HG02759 (cell line): ENCODE data around the gene SMC1B.
A peak's percentile ranks its signal among the peaks of the same experiment; 100 is the strongest.

Experiments
- ATAC-seq: cut with Tn5 transposase; IDR thresholded peaks from one replicate; pipeline ENCODE4 v1.9.1; 2021; ENCODE audit warnings: mild to moderate bottlenecking, moderate library complexity; ENCODE audit not compliant: unreplicated experiment

The SMC1B gene

GRCh38 chr22:45323695-45324094 lies 89.7 kb downstream of the SMC1B start:
- no peak for ATAC-seq

- no peak for ATAC-seq
Measured at GRCh38 chr22:45322873-45323525, 90.4 kb downstream of the SMC1B start.

DNA sequence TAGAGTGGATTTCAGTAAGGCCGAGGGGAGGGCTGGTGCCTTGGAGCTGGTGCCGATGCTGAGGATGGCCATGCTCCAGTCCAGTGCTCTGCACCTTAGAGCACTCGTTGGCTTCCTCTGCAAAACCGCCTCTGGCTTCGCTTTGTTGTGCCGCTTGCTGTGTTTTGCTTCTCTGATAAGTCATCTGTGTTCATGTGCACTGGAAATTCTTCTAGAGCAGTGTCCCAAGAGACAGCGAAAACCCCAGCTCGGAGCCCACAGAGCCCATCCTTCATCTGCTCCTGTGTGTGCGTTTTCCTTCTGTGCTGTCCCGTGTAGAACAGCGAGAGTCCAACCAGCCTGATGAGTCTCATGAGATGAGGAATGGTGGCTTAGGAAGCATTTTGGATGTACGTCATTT lies 91.6 kb downstream of the SMC1B start:
- ATAC-seq, result no peak

- no peak for ATAC-seq
Measured at GRCh38 chr22:45320357-45320976, 92.9 kb downstream of the SMC1B start.

DNA sequence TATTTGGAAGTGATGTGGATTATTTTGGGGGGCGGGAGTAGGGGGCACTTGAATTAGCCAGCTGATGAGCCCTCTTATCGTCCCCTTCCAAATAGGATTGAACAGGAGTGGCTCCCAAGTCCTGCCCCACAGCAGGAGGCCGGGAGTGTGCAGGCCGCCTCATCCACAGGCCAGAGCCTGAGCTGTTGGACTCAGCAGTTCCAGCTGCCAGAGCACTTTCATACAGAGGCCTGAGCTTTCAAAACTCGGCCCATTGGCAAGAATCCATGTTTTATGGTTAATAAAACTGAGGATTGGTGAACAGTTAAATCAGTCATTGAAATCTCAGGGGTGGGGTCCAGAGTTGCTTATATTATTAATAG lies 94.1 kb downstream of the SMC1B start:
- no peak for ATAC-seq

DNA sequence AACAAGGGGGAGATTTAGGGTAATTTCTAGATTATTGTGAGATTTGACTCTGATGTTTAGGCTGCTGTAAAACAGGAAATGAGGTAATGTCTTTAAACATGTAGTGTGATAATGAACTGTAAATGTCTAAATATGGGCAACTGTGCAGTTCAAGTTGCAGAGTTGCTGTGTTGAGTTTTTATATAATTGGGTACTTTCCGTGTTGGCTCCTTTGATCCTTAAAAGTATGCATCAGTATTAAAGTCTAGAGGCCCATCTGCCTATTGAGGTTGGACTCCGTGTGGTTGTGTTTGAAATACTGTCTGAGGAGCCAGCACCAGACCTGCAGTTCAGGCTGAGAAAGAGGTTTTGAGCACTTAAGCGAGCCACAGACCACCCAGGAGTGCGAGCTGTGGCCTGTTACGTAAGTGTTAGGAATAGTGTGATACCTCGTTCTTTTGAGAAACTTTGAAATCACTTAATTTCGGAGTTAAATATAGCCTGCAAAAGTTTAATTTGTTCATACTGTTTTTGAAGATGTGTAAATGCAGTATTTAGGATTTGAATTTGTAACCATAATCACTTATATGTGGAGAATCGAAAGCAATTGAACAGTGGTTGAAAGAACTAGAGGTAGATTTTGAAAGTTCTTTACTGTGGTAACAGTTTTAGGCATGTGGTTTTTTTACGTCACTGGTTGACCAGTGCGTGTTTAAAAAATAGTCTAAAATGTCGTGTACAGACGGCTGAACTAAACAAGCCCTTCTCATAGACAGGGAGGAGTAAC lies 94.7 kb downstream of the SMC1B start:
- ATAC-seq, result peak; percentile 35

GRCh38 chr22:45318168-45318557 lies 95.2 kb downstream of the SMC1B start:
- ATAC-seq, result peak; percentile 74

DNA sequence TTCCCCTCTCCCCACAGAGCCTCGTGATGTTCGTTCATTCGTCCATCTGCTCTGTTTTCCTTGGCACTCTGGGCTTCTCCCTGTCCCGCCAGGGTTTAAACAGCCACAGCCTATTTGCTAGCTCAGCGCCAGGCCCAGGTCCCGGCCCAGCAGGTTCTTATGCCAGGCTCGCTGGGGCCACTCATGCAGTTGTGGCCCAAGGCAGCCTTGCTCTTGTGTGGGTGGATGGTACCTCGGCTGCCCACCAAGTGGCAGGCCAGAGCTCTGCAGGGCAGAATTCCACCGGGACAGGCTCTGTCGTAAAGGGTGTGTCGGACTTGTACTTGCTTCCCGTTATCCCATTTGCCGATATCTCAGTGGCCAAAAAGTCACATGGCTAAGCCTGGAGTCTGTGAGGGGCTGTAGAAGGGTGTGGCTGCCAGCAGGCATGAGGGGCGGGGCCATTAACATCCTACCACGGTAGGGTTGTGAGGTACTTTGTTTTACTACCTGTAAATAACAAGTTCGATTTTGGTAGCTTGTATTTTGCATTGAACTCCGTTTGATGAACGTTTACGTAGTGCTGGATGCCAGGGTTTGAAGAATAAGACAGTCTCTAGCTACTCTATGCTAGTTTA lies 95.7 kb downstream of the SMC1B start:
- ATAC-seq, result peak; percentile 5

DNA sequence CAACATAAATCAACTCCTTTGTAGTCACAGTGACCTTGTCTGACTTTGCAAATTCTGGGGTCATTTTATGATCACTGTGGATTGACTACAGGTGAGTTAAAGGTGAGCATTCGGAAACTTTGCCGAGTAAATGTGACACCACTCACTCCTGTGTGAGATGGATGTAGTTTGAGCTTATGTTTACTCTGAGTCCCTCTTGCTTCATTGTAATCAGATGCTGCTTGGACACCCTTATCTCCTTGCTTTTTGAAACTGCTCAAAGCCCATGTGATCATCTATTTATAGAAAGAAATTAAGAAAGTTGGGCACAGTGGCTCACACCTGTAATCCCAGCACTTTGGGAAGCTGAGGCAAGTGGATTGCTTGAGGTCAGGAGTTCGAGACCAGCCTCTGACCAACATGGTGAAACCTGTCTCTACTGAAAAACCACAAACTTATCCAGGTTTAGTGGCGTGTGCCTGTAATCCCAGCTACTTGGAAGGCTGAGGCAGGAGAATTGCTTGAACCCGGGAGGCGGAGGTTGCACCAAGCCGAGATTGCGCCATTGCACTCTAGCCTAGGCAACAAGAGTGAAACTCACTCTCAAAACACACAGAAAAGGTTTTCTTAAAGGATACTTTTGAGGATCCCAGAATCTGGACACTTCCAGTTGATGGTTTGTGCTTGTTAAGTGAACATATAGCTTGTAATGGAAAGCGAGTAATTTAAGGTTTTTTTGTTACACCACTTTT lies 96.4 kb downstream of the SMC1B start:
- no peak for ATAC-seq

GRCh38 chr22:45314786-45315185 lies 98.6 kb downstream of the SMC1B start:
- no peak for ATAC-seq

GRCh38 chr22:45314054-45314721 lies 99.2 kb downstream of the SMC1B start:
- no peak for ATAC-seq

- ATAC-seq, result no peak
Measured at GRCh38 chr22:45312856-45313255, 100.5 kb downstream of the SMC1B start.

GRCh38 chr22:45312415-45312814 lies 101.0 kb downstream of the SMC1B start:
- ATAC-seq, result no peak

DNA sequence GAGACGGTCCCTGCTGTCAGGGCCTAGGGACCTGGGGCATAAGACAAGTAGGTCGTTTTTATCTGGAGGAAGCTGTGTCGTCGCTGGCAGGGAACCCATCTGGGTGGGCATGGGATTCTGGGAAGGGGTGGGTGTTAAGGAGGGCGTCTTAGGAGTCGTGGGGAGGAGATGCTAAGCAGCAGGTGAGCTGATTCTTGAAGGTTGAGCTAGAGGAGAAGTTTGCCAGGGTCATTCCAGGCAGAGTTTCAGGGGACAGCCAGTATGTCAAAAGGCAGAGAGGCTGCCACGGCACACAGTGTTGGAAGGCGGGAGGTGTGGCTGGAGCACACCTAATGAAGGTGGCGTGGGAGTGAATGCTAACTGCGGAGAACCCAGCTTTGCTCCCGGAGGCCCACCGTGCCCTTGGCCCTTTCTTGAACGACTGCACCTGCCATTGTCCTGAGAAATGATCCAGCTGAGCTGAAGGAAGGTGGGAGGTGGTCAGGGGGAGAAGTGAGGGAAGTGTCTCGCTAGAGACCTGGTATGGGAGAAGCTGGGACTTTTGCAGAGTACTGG lies 102.3 kb downstream of the SMC1B start:
- no peak for ATAC-seq

DNA sequence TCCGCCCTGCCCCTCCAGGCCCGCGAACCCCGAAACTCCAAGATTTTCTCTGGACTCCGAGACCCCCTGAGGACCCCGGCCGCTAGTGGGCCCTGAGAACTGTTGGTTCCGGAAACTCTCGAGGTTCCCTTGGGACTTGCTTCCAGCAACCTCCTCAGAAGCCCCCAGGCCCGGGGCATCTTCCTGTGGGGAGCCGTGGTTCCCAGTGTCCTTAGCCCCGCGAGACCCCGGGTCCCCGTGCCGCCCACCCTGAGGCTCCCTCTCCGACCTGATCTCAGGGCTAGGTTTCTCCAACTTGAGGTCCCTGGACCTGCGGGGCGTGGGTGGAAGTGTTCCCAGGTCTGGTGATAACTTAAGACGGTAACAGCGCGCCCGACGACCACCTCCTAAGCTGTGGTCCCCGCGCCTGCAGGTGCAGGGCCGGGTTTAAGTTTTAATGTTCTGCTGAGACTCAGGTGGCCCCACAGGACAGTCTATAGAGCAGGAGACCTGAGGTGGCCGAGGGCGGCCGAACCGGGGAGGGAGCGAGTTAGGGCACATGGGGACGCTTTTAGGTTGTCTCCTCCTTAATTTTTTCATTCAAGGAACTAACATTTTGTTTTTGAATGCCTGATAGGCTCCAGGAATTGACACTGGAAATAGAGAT lies 102.9 kb downstream of the SMC1B start:
- ATAC-seq, result no peak

- ATAC-seq, result peak; percentile 86
Measured at GRCh38 chr22:45309422-45310227, 103.8 kb downstream of the SMC1B start, which contains the start of gene FAM118A. Gene FAM118A (plus strand): TSS chr22:45309934. CDS start chr22:45322380, 12,446 bp downstream.

DNA sequence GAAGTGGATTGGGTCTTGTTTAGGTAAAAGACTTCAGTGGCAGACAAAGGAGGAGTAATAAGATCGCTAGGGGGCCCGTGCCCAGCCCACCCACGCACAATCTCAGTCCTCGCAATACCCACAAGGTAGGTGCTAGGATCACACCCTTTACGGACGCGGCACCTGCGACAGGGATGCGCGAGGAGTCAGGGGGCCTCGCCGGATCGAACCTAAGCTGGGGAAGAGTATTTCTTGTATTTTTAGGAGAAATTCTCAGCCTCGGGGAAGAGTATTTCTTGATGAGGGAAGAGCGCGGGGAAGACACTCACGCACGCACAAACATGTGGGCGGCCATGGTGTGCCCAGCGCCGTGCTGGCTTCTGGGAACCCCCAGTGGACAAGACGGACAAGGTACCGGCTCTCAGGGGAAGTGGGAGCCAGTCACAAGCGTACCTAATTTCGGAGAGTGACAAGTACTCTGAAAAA lies 104.4 kb downstream of the SMC1B start:
- ATAC-seq, result no peak

DNA sequence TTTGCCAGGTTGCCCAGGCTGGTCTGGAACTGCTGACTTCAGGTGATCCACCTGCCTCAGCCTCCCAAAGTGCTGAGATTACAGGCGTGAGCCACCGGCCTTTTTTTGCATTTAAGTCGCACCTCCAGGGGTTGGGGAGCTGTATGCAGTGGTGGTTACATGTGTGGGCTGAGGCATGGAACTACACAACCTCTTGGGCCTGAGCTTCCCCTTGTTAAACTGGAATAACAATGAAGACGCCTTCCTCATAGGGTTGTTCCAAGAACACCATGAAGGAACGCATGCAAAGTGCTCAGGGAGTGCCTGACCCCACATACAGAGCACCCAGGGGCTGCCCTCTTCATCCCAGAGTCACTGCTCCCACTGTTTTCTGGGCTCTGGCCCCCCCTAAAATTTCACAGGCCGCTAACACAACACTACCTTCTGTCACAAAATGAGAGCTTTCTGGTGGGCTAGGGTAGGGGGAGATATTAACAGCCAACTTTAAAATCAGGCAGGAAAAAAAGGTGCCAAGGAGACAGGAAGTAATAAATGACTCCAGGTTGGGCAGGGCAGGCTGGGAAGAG lies 104.9 kb downstream of the SMC1B start:
- ATAC-seq, result no peak
